Panc1 (cell line): ENCODE results near the gene GRIN2A.

Experiments used
- POLR2AphosphoS5 ChIP-seq: IDR thresholded peaks from 2 replicates; pipeline ENCODE4 v1.6.1; 2012; ENCODE audit warnings: mild to moderate bottlenecking, low read depth, low read length, moderate library complexity
- SIN3A ChIP-seq: IDR thresholded peaks from 2 replicates; pipeline ENCODE4 v1.6.1; 2012; ENCODE audit warnings: low read depth, mild to moderate bottlenecking, low read length, moderate library complexity, borderline replicate concordance; ENCODE audit not compliant: insufficient read depth
- TF ChIP-seq, protein P1 (sequence below): fragments of 450-650 bp; IDR thresholded peaks from 2 replicates; pipeline ENCODE4 v1.5.1; 2017; ENCODE audit warnings: mild to moderate bottlenecking
- TF ChIP-seq, protein P2 (sequence below), 2 experiments: IDR thresholded peaks; 2 replicates each; pipeline ENCODE4 v1.6.1; 2011 to 2012; ENCODE audit warnings: low read depth in 2 of 2, control low read depth in 1 of 2, low read length in 1 of 2, mild to moderate bottlenecking in 1 of 2, moderate library complexity in 1 of 2; ENCODE audit not compliant: insufficient read depth in 1 of 2

DNA sequence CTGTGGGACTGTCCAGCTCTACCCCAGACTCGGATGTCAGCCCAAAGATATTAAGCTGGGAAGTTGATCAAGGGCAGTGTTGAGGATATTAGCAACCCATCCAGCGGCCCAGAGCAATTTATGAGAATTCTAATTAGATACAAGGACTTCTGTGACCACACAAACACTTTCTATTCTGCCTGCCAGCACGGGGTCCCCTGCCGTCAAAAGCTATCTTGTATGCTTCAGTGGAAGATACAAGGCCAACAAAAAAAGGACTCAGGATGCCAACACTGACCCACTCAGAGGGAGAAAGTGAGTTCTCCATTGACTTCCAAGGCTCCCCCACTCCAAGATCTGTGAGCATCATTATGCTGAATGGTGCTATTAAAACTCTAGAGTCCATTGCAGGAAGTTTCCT lies 390.7 kb downstream of the GRIN2A start:
- TF ChIP-seq, protein P1, sequence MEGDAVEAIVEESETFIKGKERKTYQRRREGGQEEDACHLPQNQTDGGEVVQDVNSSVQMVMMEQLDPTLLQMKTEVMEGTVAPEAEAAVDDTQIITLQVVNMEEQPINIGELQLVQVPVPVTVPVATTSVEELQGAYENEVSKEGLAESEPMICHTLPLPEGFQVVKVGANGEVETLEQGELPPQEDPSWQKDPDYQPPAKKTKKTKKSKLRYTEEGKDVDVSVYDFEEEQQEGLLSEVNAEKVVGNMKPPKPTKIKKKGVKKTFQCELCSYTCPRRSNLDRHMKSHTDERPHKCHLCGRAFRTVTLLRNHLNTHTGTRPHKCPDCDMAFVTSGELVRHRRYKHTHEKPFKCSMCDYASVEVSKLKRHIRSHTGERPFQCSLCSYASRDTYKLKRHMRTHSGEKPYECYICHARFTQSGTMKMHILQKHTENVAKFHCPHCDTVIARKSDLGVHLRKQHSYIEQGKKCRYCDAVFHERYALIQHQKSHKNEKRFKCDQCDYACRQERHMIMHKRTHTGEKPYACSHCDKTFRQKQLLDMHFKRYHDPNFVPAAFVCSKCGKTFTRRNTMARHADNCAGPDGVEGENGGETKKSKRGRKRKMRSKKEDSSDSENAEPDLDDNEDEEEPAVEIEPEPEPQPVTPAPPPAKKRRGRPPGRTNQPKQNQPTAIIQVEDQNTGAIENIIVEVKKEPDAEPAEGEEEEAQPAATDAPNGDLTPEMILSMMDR = no peak
- TF ChIP-seq POLR2AphosphoS5 = no peak
- TF ChIP-seq, protein P2, sequence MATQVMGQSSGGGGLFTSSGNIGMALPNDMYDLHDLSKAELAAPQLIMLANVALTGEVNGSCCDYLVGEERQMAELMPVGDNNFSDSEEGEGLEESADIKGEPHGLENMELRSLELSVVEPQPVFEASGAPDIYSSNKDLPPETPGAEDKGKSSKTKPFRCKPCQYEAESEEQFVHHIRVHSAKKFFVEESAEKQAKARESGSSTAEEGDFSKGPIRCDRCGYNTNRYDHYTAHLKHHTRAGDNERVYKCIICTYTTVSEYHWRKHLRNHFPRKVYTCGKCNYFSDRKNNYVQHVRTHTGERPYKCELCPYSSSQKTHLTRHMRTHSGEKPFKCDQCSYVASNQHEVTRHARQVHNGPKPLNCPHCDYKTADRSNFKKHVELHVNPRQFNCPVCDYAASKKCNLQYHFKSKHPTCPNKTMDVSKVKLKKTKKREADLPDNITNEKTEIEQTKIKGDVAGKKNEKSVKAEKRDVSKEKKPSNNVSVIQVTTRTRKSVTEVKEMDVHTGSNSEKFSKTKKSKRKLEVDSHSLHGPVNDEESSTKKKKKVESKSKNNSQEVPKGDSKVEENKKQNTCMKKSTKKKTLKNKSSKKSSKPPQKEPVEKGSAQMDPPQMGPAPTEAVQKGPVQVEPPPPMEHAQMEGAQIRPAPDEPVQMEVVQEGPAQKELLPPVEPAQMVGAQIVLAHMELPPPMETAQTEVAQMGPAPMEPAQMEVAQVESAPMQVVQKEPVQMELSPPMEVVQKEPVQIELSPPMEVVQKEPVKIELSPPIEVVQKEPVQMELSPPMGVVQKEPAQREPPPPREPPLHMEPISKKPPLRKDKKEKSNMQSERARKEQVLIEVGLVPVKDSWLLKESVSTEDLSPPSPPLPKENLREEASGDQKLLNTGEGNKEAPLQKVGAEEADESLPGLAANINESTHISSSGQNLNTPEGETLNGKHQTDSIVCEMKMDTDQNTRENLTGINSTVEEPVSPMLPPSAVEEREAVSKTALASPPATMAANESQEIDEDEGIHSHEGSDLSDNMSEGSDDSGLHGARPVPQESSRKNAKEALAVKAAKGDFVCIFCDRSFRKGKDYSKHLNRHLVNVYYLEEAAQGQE (IDR thresholded peaks at IDR 0.05; ENCODE audit: insufficient read depth in 1 of 2, low read depth in 2 of 2, low read length in 1 of 2) = no peak
- no peak for TF ChIP-seq SIN3A
